Peyer's patch (tissue), 4 donors: ENCODE results near the gene TNFRSF18. TPM values are rescaled to one million over a fixed set of nuclear protein-coding genes. Genes with fewer than 3 reads are reported as not detected.

Experiments used
- DNase-seq, 3 donors: peaks; one replicate each; pipeline ENCODE4 v3.0.0-alpha.2; 2017 to 2019
- H3K27ac ChIP-seq, 4 donors: fragments of 200-600 bp; sonication (generic); one replicate each; pipeline ENCODE4 v1.5.1; 2016 to 2019
- H3K27me3 ChIP-seq, 2 donors: fragments of 200-600 bp; sonication (generic); one replicate each; pipeline ENCODE4 v1.5.1; 2019
- H3K36me3 ChIP-seq, 3 donors: fragments of 200-600 bp; sonication (generic); one replicate each; pipeline ENCODE4 v1.5.1; 2016 to 2019
- H3K4me1 ChIP-seq, 4 donors: fragments of 200-600 bp; sonication (generic); one replicate each; pipeline ENCODE4 v1.5.1; 2016 to 2019
- H3K4me3 ChIP-seq, 4 donors: fragments of 200-600 bp; sonication (generic); 1 replicate in 3 of 4; 2 replicates in 1 of 4; pipeline ENCODE4 v1.5.1; 2016 to 2019; ENCODE audit warnings: mild to moderate bottlenecking in 1 of 4
- H3K9me3 ChIP-seq, 4 donors: fragments of 200-600 bp; sonication (generic); one replicate each; pipeline ENCODE4 v1.5.1; 2016 to 2019; ENCODE audit warnings: mild to moderate bottlenecking in 1 of 4
- CTCF ChIP-seq, 6 experiments: fragments of 450-650 bp in 4 of 6; fragments of 200-600 bp in 2 of 6; sonication (generic) in 1 of 6; IDR thresholded peaks; one replicate each; pipeline ENCODE4 v1.5.1; 2017 to 2019; ENCODE audit warnings: antibody characterized with exemption in 6 of 6, mild to moderate bottlenecking in 3 of 6, moderate library complexity in 1 of 6
- POLR2A ChIP-seq, 2 donors: fragments of 450-650 bp; IDR thresholded peaks; one replicate each; pipeline ENCODE4 v1.5.1; 2017; ENCODE audit warnings: antibody characterized with exemption in 2 of 2, mild to moderate bottlenecking in 2 of 2, moderate library complexity in 2 of 2
- total RNA-seq, 4 donors: library from RNA; depleted of rRNA; stranded (reverse); fragments of >200 nt; gene quantifications; one replicate each; pipeline ENCODE4 v1.1.0, GENCODE V29; 2016

TNFRSF18 gene
- total RNA-seq, 4 donors from 2014 or later = 0.70 to 38.0 (median 3.2) TPM; not detected in 1

- no peak overlapping the region for H3K27ac ChIP-seq
- TF ChIP-seq CTCF (IDR thresholded peaks at IDR 0.05) (no peak), POLR2A (IDR thresholded peaks at IDR 0.05) (no peak)
- H3K9me3 ChIP-seq = no peaks in the 10 kb centered on the region
- H3K27me3 ChIP-seq = peaks cover 0 to 14% of the 10 kb centered on the region in 2 donors
- H3K4me3 ChIP-seq = no peak overlapping the region
- H3K4me1 ChIP-seq = peaks cover 3 to 39% (median 13%) of the 10 kb centered on the region in 4 donors
- H3K36me3 ChIP-seq = no peaks in the 10 kb centered on the region
- no peak for DNase-seq
Measured at GRCh38 chr1:1235016-1235744, 28.8 kb upstream of the TNFRSF18 start.

GRCh38 chr1:1234180-1234808, 27.9 kb upstream of the TNFRSF18 start:
- TF ChIP-seq CTCF (IDR thresholded peaks at IDR 0.05) (no peak), POLR2A (IDR thresholded peaks at IDR 0.05) (no peak)
- peaks cover 6 to 47% (median 20%) of the 10 kb centered on the region in 4 donors for H3K4me1 ChIP-seq
- no peak for DNase-seq
- no peaks in the 10 kb centered on the region for H3K9me3 ChIP-seq
- H3K4me3 ChIP-seq = no peak overlapping the region
- peaks cover 0 to 10% of the 10 kb centered on the region in 2 donors for H3K27me3 ChIP-seq
- no peak overlapping the region for H3K27ac ChIP-seq
- H3K36me3 ChIP-seq = peaks cover 0 to 4% (median 0%) of the 10 kb centered on the region in 3 donors

GRCh38 chr1:1233567-1233892, 27.1 kb upstream of the TNFRSF18 start:
- TF ChIP-seq CTCF (IDR thresholded peaks at IDR 0.05) (no peak), POLR2A (IDR thresholded peaks at IDR 0.05) (no peak)
- H3K4me1 ChIP-seq = peaks cover 6 to 48% (median 20%) of the 10 kb centered on the region in 4 donors

GRCh38 chr1:1232796-1233566, 26.6 kb upstream of the TNFRSF18 start:
- Histone ChIP-seq H3K36me3 (peaks cover 0 to 16% (median 0%) of the 10 kb centered on the region in 3 donors), H3K9me3 (no peaks in the 10 kb centered on the region), H3K4me3 (peak overlapping the region in 3 of 4 donors; percentile 42 to 100 (median 97)), H3K27ac (peak overlapping the region in 1 of 4 donors; percentile 97), H3K4me1 (peaks cover 6 to 43% (median 19%) of the 10 kb centered on the region in 4 donors), H3K27me3 (no peaks in the 10 kb centered on the region)
- TF ChIP-seq POLR2A (IDR thresholded peaks at IDR 0.05) (no peak), CTCF (IDR thresholded peaks at IDR 0.05) (no peak)
- DNase-seq = no peak

More at GRCh38 chr1:1233567-1233892, 27.1 kb upstream of the TNFRSF18 start:
- Histone ChIP-seq H3K27me3 (peaks cover 0 to 2% of the 10 kb centered on the region in 2 donors), H3K27ac (no peak overlapping the region), H3K4me3 (no peak overlapping the region), H3K36me3 (peaks cover 0 to 11% (median 0%) of the 10 kb centered on the region in 3 donors), H3K9me3 (no peaks in the 10 kb centered on the region)
- DNase-seq = no peak

GRCh38 chr1:1232208-1232795, 25.9 kb upstream of the TNFRSF18 start, which contains the start of gene B3GALT6:
Gene B3GALT6, plus strand, starts transcription at chr1:1232237. Its CDS starts 42 bp downstream, at chr1:1232279.
- Histone ChIP-seq H3K36me3 (peaks cover 0 to 23% (median 0%) of the 10 kb centered on the region in 3 donors), H3K4me3 (peak within 1 kb of the TSS; percentile 88 to 100 (median 96)), H3K27ac (peak within 1 kb of the TSS; percentile 95 to 98 (median 97)), H3K4me1 (peaks cover 3 to 36% (median 17%) of the 10 kb centered on the region in 4 donors), H3K9me3 (no peaks in the 10 kb centered on the region), H3K27me3 (no peaks in the 10 kb centered on the region)
- peak in 1 of 2 donors; percentile 46 for TF ChIP-seq POLR2A (IDR thresholded peaks at IDR 0.05)
- peak in 1 of 6 experiments; percentile 22 for TF ChIP-seq CTCF (IDR thresholded peaks at IDR 0.05)
- DNase-seq = no peak
